ENCODE measurements around the gene ELFN1.

Gene ELFN1

GRCh38 chr7:1671594-1672451 is 1.7 kb downstream of the ELFN1 start:
- TF ChIP-seq GATA2 (IDR thresholded peaks at IDR 0.05; ENCODE audit: low read depth, low read length) (no peak), GATA3 (IDR thresholded peaks at IDR 0.05; ENCODE audit: low read depth, low read length) (no peak)

- TF ChIP-seq GATA2 (IDR thresholded peaks at IDR 0.05; ENCODE audit: low read depth, low read length) (no peak), GATA3 (IDR thresholded peaks at IDR 0.05; ENCODE audit: low read depth, low read length) (no peak)
Measured at GRCh38 chr7:1672851-1673486, 2.9 kb downstream of the ELFN1 start.

- TF ChIP-seq GATA3 (IDR thresholded peaks at IDR 0.05; ENCODE audit: low read depth, low read length) (no peak), GATA2 (IDR thresholded peaks at IDR 0.05; ENCODE audit: low read depth, low read length) (no peak)
Measured at GRCh38 chr7:1673581-1674118, 3.6 kb downstream of the ELFN1 start.

- TF ChIP-seq GATA3 (IDR thresholded peaks at IDR 0.05; ENCODE audit: low read depth, low read length) = no peak
- TF ChIP-seq GATA2 (IDR thresholded peaks at IDR 0.05; ENCODE audit: low read depth, low read length) = no peak
Measured at GRCh38 chr7:1674161-1675035, 4.3 kb downstream of the ELFN1 start.

- TF ChIP-seq GATA3 (IDR thresholded peaks at IDR 0.05; ENCODE audit: low read depth, low read length) (no peak), GATA2 (IDR thresholded peaks at IDR 0.05; ENCODE audit: low read depth, low read length) (no peak)
Measured at GRCh38 chr7:1675036-1675671, 5.1 kb downstream of the ELFN1 start.

- TF ChIP-seq GATA3 (IDR thresholded peaks at IDR 0.05; ENCODE audit: low read depth, low read length) = no peak
- TF ChIP-seq GATA2 (IDR thresholded peaks at IDR 0.05; ENCODE audit: low read depth, low read length) = no peak
Measured at GRCh38 chr7:1675673-1676549, 5.8 kb downstream of the ELFN1 start.

GRCh38 chr7:1676550-1677078 is 6.5 kb downstream of the ELFN1 start:
- no peak for TF ChIP-seq GATA2 (IDR thresholded peaks at IDR 0.05; ENCODE audit: low read depth, low read length)
- TF ChIP-seq GATA3 (IDR thresholded peaks at IDR 0.05; ENCODE audit: low read depth, low read length) = no peak

- TF ChIP-seq GATA3 (IDR thresholded peaks at IDR 0.05; ENCODE audit: low read depth, low read length) (no peak), GATA2 (IDR thresholded peaks at IDR 0.05; ENCODE audit: low read depth, low read length) (no peak)
Measured at GRCh38 chr7:1677206-1678080, 7.4 kb downstream of the ELFN1 start.

- TF ChIP-seq GATA2 (IDR thresholded peaks at IDR 0.05; ENCODE audit: low read depth, low read length) = no peak
- no peak for TF ChIP-seq GATA3 (IDR thresholded peaks at IDR 0.05; ENCODE audit: low read depth, low read length)
Measured at GRCh38 chr7:1678081-1678543, 8.0 kb downstream of the ELFN1 start.

- TF ChIP-seq GATA2 (IDR thresholded peaks at IDR 0.05; ENCODE audit: low read depth, low read length) = no peak
Measured at GRCh38 chr7:1678571-1679325, 8.7 kb downstream of the ELFN1 start.

Measured in SH-SY5Y (cell line).